ENCODE measurements around the gene CDK15.

CDK15 gene

GRCh38 chr2:201923436-201924328 lies 117.3 kb downstream of the CDK15 start:
- in situ Hi-C loops (cut with HindIII; ENCODE audit: low pct_ligation_motif_present, low pct_unique_long_range_greater_than_20kb, low sequenced_read_pairs): no loop called here
- no peak for DNase-seq

- DNase-seq: no peak
- in situ Hi-C loops (cut with HindIII; ENCODE audit: low pct_ligation_motif_present, low pct_unique_long_range_greater_than_20kb, low sequenced_read_pairs): no loop called here
These were observed 118.1 kb downstream of the CDK15 start for GRCh38 chr2:201924453-201924852.

- in situ Hi-C loops (cut with HindIII; ENCODE audit: low pct_ligation_motif_present, low pct_unique_long_range_greater_than_20kb, low sequenced_read_pairs): no loop called here
- DNase-seq: no peak
These were observed 118.7 kb downstream of the CDK15 start for GRCh38 chr2:201925056-201925455.

GRCh38 chr2:201926067-201926466 lies 119.7 kb downstream of the CDK15 start:
- in situ Hi-C loops (cut with HindIII; ENCODE audit: low pct_ligation_motif_present, low pct_unique_long_range_greater_than_20kb, low sequenced_read_pairs): no loop called here
- no peak for DNase-seq

GRCh38 chr2:201928363-201928762 lies 122.0 kb downstream of the CDK15 start:
- no peak for DNase-seq
- in situ Hi-C loops (cut with HindIII; ENCODE audit: low pct_ligation_motif_present, low pct_unique_long_range_greater_than_20kb, low sequenced_read_pairs): no loop called here

- no peak for DNase-seq
- in situ Hi-C loops (cut with HindIII; ENCODE audit: low pct_ligation_motif_present, low pct_unique_long_range_greater_than_20kb, low sequenced_read_pairs): no loop called here
These were observed 123.1 kb downstream of the CDK15 start for GRCh38 chr2:201929281-201930026.

GRCh38 chr2:201930043-201930442 lies 123.7 kb downstream of the CDK15 start:
- no peak for DNase-seq
- in situ Hi-C loops (cut with HindIII; ENCODE audit: low pct_ligation_motif_present, low pct_unique_long_range_greater_than_20kb, low sequenced_read_pairs): no loop called here

GRCh38 chr2:201930831-201931230 lies 124.5 kb downstream of the CDK15 start:
- DNase-seq: no peak
- in situ Hi-C loops (cut with HindIII; ENCODE audit: low pct_ligation_motif_present, low pct_unique_long_range_greater_than_20kb, low sequenced_read_pairs): no loop called here

- in situ Hi-C loops (cut with HindIII; ENCODE audit: low pct_ligation_motif_present, low pct_unique_long_range_greater_than_20kb, low sequenced_read_pairs): no loop called here
- DNase-seq: no peak
These were observed 125.1 kb downstream of the CDK15 start for GRCh38 chr2:201931475-201931874.

- DNase-seq: no peak
- in situ Hi-C loops (cut with HindIII; ENCODE audit: low pct_ligation_motif_present, low pct_unique_long_range_greater_than_20kb, low sequenced_read_pairs): no loop called here
These were observed 125.6 kb downstream of the CDK15 start for GRCh38 chr2:201931951-201932350.

GRCh38 chr2:201932511-201932910 lies 126.2 kb downstream of the CDK15 start:
- in situ Hi-C loops (cut with HindIII; ENCODE audit: low pct_ligation_motif_present, low pct_unique_long_range_greater_than_20kb, low sequenced_read_pairs): no loop called here
- DNase-seq: no peak

GRCh38 chr2:201933792-201934237 lies 127.5 kb downstream of the CDK15 start:
- DNase-seq: no peak
- in situ Hi-C loops (cut with HindIII; ENCODE audit: low pct_ligation_motif_present, low pct_unique_long_range_greater_than_20kb, low sequenced_read_pairs): no loop called here

GRCh38 chr2:201936817-201937216 lies 130.5 kb downstream of the CDK15 start:
- in situ Hi-C loops (cut with HindIII; ENCODE audit: low pct_ligation_motif_present, low pct_unique_long_range_greater_than_20kb, low sequenced_read_pairs): no loop called here
- DNase-seq: no peak

GRCh38 chr2:201937343-201937742 lies 131.0 kb downstream of the CDK15 start:
- in situ Hi-C loops (cut with HindIII; ENCODE audit: low pct_ligation_motif_present, low pct_unique_long_range_greater_than_20kb, low sequenced_read_pairs): no loop called here

GRCh38 chr2:201938156-201938775 lies 131.9 kb downstream of the CDK15 start:
- DNase-seq: no peak
- in situ Hi-C loops (cut with HindIII; ENCODE audit: low pct_ligation_motif_present, low pct_unique_long_range_greater_than_20kb, low sequenced_read_pairs): no loop called here

More at GRCh38 chr2:201937343-201937742, 131.0 kb downstream of the CDK15 start:
- no peak for DNase-seq

- no peak for DNase-seq
- in situ Hi-C loops (cut with HindIII; ENCODE audit: low pct_ligation_motif_present, low pct_unique_long_range_greater_than_20kb, low sequenced_read_pairs): no loop called here
These were observed 132.4 kb downstream of the CDK15 start for GRCh38 chr2:201938781-201939180.

GRCh38 chr2:201939453-201939941 lies 133.2 kb downstream of the CDK15 start:
- in situ Hi-C loops (cut with HindIII; ENCODE audit: low pct_ligation_motif_present, low pct_unique_long_range_greater_than_20kb, low sequenced_read_pairs): no loop called here
- DNase-seq: no peak

GRCh38 chr2:201942531-201942930 lies 136.2 kb downstream of the CDK15 start:
- DNase-seq: no peak
- in situ Hi-C loops (cut with HindIII; ENCODE audit: low pct_ligation_motif_present, low pct_unique_long_range_greater_than_20kb, low sequenced_read_pairs): no loop called here
